Spleen (tissue), 7 donors: Measurements from ENCODE around the gene GOLGA8K.
"Not testable (repeated sequence)": the region's sequence is repeated elsewhere in the genome, so short reads cannot be mapped to it uniquely, and the experiment has no call there.

ENCODE experiments used
- CTCF ChIP-seq, 11 experiments: fragments of 200-600 bp in 7 of 11; fragments of 450-650 bp in 4 of 11; sonication (generic) in 4 of 11; IDR thresholded peaks in 8 of 11; conservative IDR thresholded peaks in 3 of 11; 1 replicate in 7 of 11; 2 replicates in 4 of 11; pipeline versions ENCODE4 v1.4.0 to v1.8.0; 2016 to 2021; ENCODE audit warnings: antibody characterized with exemption in 11 of 11, inconsistent platforms in 4 of 11, mild to moderate bottlenecking in 1 of 11
- POLR2A ChIP-seq, 3 donors: fragments of 450-650 bp; IDR thresholded peaks; one replicate each; pipeline ENCODE4 v1.5.1; 2017; ENCODE audit warnings: antibody characterized with exemption in 3 of 3, mild to moderate bottlenecking in 1 of 3
- POLR2AphosphoS5 ChIP-seq, 3 donors: sonication (generic); formaldehyde crosslinking; IDR thresholded peaks; one replicate each; pipeline ENCODE4 v1.5.1; 2017; ENCODE audit warnings: antibody characterized with exemption in 3 of 3
- donor health status: DM: no; HTN: no; CAD: no; lungs with moderate emphysema.
- donor health status: DM: no; HTN: no; CAD: no.
- donor health status: DM: no; HTN: no; CAD: no.

GRCh38 chr15:32388050-32388648 is 14.9 kb downstream of the GOLGA8K start:
- TF ChIP-seq POLR2A (IDR thresholded peaks at IDR 0.05); POLR2AphosphoS5 (IDR thresholded peaks at IDR 0.05); CTCF (IDR thresholded peaks at IDR 0.05 in 8 of 11, conservative IDR thresholded peaks at IDR 0.05 in 3 of 11): not testable (repeated sequence)
